SKM-1 (cell line): ENCODE results near the gene SNTA1.
"Not testable (repeated sequence)": the region's sequence is repeated elsewhere in the genome, so short reads cannot be mapped to it uniquely, and the experiment has no call there.

Experiments used
- DNase-seq: peaks from one replicate; lab custom pipeline; 2025; ENCODE audit not compliant: unreplicated experiment; lab: John Stamatoyannopoulos, UW

The SNTA1 gene

DNA sequence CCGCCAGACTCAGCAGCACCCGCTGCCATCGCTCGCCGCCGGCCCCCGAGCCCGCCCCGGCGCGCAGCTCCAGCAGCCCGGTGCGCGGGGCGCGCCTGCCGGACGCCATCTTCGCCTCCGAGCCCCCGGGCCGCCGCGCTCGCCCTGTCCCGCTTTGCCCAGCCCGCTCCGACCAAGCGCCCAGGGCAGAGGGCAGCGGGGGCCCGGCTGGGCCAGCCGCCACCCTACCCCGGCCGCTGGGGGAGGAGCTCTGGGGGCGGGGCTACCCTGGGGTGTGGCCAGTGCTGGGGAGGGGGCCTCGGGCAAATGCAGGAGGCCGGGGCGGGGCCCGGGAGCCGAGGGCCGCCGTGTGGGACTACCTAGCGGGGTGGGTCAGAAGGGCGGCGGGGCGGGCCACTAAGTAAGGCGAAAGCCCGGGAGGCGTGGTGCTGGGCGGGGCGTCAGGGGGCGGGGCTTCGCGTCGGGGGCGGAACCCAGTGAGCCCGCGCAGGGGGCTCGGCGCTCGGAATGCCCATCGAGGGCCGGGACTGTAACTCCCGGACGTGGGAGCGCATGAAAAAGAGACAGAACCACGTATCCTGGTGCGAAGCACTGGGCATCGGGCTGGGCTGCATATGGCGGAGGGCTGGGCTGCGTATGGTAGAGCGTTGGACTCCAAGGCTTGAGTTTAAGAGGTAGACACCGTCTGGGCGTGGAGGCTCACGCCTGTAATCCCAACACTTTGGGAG lies at the start of gene SNTA1:
Gene SNTA1, minus strand, starts transcription at position 252 of the 728 bp plus-strand sequence. Its CDS starts 143 bp downstream, at position 109.
- peak; percentile 68 for DNase-seq

DNA sequence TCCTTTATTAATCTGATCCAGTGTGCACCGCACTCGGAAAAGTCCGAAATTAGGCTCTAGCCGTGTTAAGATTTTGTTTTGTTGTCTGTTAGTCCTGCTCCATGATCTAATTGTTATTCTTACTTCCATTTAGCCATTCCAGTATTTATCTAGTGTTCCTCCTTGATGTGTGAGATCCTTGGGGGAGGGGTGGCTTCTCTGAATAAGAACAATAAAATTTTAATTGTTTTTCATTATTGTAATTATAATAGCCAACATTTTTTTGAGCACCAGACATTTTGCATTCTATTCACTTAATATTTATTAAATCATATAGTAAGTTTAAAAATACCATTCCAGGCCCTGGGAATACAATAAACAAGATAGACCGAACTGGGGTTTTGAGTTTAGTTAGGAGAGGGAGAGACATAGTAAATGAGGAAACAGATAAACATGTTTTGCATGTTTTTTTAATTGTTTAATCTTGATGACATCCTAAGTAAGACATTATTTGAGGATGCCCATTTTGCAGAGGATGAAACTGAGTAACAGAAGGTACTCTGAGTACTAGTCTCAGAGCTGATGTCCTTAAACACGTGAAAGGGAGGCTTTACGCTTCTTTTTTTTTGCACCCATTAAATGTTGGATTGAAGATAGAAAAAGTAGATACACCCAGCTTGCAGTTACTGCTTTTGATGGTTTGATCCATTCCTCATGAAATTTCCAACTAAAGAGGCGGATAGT lies 47.5 kb upstream of the SNTA1 start:
- no peak for DNase-seq

DNA sequence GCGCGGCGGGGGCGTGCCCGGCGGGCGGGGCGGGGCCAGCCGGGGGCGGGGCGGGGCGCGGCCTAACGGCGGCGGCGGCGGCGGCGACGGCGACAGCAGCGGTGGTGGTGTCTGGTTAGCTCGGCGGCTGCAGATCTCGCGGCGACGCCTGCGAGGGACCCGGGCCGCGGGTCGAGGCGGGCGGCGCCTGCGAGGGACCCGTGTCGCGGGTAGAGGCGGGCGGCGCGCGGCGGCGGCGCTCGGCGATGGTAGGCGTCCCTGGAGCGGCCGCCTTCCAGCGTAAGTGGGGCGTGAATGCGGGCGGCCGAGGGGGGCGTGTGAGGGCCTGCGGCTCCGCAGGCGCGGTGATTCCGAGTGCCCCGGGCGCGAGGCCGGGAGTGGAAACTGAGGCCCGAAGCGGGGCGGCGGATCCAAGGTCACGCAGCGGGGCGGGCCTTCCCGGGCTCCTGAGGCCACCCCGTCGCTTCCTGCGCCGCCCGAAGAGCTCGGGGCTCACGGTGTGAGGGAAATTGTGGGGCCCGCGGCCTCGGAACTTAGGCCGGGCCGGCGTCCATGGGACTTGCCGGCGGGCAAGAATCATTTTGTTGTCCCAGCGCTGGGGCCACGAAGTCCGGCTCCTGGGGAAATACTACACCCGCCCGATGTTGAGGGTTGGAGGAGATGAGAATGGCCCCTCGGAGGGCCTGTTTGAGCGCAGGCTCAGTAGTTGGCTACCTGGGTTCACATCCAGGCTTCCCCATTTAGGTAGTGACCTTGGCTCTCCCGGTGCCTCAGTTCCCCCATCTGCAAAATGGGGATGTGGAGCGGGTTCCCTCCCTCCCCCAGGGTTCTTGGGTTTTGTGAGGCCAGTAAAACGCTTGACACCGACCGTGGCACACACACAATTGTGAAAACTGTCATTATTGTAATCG lies 46.7 kb upstream of the SNTA1 start, which contains the start of gene CBFA2T2:
Gene CBFA2T2, plus strand, starts transcription at position 74 of the 911 bp plus-strand sequence. Its CDS starts 172 bp downstream, at position 246.
- DNase-seq, result no peak

DNA sequence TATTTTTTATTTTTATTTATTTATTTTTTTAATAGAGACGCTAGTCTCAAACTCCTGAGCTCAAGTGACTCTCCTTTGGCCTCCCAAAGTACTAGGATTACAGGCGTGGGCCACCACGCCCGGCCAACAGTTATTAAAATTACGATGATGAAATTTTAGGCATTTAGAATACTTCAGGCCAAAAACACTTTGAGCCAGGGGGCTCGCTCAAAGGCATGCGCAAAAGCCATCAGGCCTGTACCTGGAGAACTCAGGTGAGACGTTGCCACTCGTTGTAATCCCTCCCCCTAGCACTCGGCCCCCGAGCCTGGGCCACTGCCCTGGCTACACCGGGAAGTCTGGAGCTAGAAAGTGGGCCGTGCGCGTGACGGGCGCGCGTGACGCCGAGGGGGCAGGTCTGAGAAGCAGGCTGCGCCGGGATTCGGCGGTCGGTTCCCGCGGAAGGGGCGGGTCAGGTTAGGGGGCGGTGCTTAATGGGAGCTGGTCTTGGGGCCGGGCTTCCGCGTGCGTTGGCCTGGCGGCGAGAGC lies 46.0 kb upstream of the SNTA1 start:
- DNase-seq, result peak; percentile 77

DNA sequence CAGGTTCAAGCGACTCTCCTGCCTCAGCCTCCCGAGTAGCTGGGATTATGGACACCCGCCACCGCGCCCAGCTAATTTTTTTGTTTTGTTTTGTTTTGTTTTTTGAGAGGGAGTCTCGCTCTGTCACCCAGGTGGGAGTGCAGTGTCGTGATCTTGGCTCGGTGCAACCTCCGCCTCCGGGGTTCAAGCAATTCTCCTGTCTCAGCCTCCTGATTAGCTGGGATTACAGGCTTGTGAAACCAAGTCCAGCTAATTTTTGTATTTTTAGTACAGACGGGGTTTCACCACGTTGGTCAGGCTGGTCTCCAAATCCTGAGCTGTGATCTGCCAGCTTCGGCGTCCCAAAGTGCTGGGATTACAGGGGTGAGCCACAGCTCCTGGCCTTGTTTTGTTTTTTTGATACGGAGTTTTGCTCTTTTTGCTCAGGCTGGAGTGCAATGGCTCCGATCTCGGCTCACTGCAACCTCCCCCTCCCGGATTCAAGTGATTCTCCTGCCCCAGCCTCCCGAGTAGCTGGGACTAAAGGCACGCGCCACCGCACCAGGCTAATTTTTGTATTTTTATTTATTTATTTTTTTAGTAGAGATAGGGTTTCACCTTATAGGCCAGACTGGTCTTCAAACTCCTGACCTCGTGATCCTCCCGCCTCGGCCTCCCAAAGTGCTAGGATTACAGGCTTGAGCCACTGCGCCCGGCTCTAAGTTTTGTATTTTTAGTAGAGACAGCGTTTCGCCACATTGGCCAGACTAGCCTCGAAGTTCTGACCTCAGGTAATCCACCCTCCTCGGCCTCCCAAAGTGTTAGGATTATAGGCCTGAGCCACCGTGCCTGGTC lies 45.3 kb upstream of the SNTA1 start:
- DNase-seq, result not testable (repeated sequence)

DNA sequence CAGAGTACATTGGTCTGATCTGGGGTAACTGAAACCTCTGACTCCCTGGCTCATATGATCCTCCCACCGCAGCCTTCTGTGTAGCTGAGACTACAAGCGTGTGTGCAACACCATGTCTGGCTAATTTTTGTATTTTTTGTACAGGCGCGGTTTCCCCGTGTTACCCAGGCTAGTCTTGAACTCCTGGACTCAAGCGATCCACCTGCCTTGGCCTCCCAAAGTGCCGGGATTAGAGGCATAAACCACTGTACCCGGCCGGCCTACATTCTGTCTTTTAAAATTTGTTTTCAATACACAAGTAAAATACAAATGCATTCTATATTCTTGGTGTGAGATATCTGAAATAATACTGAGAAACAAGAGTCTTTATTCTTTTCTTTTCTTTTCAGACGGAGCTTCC lies 44.6 kb upstream of the SNTA1 start:
- DNase-seq, result no peak

DNA sequence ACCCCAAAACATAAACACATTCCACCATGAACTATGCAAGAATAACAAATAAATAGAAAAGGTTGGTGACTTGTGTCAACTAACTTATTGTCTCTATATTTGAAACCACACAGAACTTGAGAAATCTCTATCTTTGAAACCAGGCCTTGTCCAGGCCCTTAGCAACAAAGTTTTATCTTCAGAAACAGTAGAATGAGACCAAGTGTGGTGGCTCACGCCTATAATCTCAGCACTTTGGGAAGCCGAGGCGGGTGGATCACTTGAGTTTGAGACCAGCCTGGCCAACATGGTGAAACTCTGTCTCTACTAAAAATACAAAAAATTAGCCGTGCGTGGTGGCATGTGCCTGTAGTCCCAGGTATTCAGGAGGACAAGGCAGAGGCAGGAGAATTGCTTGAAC lies 39.6 kb upstream of the SNTA1 start:
- not testable (repeated sequence) for DNase-seq

DNA sequence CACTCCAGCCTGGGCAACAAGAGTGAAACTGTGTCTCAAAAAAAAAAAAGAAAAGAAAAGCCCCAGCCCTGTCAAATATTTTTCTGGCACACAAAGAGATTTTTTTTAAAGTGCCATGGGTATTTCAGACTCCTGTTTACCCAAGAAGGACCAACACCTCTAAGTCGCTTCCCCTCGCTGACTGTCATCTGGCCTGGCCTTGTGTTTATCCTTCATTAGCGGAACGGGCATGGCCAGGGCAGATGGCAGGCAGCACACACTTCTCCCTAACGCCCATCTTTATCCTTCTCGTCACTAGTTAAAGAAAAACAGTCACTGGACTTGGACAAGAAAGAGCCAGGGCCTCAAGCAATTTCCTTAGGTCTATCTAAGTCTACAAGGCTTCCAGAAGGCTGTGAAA lies 39.0 kb upstream of the SNTA1 start:
- DNase-seq, result no peak

DNA sequence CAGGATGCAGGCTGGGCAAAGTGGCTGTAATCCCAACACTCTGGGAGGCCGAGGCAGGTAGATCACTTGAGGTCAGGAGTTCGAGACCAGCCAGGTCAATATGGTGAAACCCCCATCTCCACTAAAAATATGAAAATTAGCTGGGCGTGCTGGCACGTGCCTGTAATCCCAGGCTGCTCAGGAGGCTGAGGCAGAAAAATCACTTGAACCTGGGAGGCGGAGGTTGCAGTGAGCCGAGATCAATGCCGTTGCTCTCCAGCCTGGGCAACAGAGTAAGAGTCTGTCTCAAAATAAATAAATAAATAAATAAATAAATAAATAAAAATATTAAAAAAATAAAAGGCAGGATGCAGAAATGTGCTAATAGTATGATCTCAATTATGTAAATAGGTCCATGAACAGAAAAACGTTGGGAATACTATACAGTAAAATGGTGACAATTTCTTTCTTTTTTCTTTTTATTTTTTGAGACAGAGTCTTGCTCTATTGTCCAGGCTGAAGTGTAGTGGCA lies 37.9 kb upstream of the SNTA1 start:
- no peak for DNase-seq

DNA sequence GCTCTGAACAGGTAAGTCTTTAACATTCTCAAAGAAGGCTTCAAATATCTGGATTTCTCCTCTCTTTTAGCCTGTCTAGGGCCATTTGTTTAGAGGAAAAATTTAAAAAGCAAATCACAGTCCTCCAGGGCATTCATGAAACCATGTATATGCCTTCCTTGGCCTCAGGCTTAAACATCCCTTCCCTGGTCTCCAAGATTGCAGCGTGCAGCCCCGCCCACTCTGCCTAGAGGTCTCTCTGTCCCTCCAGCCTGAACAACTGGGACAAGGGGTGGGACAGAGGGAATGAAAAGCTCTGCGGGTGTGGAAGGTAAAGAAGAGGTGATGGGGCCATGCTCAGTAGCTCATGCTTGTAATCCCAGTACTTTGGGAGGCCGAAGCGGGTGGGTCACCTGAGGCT lies 36.5 kb upstream of the SNTA1 start:
- no peak for DNase-seq

DNA sequence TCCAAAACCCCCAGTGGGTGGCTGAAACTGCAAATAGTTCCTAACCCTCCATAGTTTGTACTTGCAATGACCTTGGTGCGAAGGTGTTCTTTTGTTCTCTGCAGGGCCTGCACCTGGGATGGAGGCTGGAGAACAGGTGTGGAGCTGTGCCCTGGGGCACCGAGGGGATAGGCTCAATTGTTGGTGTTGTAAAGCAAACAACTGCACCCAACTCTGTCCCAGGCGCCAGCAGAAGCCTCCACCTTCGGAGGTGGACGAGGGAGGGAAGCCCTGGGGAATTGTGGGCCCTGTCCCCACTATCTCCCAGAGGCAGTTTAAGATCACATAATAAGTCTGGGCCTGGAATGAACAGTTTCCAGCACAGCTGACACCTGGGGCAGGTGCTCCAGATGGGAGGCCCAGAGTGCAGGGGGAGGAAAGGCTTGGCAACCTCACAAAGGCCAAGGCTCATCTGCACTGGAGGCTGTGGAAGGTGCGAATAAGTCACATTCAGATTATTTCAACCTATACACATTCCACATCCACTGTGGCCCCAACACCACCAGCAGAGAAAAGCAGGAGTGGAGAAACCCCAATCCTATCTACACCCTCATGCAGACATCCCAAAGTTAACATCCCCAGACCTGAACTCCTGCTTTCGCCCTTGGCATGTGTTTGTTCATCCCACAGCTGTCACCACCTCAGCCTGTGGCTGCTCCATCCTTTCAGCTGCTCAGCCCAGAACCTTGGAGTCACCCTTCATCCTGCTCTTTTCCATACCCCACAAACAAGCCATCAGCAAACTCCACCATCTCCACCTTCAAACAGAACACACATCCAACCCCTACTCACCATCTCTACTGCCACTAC lies 34.0 kb upstream of the SNTA1 start:
- DNase-seq, result no peak

DNA sequence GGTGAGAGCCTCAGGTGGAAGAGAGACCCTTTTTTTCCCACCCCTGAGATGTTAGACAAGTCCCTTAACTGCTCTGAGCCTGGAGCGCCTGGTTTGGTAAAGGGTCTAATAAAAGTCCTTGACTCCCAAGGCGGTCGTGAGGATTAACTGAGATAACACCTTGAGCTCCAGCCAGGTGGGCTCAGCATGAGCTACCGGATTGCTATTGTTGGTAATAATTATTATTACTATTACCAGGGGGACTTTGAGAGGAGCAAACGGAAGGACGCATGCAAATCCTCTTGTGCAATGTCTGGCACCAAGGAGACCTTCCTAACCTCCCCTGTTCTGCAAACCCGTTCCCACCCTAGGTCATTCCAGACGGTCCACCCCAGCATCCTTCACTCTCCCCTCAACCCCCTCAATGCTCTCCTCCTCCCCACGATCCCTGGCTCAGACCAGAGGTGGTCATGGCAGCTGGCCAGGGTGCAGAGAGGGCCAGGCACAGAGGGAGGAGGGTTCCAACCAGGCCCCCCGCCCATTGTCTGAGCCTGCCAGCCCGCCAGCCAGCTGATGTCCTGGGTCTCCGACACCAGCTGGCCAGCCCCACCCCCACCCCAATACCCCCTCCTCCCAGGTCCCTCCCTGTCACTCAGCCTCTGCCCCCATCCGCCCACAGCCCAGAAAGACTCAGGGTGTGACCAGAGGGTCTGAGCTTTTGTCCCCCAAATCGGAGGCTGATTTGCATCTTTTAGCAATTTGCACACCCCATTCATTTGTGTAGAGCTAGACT lies 32.0 kb upstream of the SNTA1 start:
- DNase-seq, result no peak

DNA sequence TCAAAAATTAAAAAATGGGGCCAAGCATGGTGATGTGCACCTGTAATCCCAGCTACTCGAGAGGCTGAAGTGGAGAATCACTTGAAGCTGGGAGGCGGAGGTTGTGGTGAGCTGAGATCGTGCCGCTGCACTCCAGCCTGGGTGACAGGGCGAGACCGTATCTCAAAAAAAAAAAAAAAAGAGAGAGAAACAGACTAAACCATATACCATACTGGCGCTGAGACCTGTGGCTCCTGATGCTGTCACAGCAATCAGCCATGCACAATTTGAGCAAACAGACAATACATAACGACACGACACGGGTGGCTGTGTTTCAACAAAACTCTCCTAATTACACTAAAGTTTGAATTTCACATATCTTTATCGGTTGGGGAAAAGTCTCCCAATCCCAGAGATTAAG lies 31.4 kb upstream of the SNTA1 start:
- DNase-seq, result no peak

DNA sequence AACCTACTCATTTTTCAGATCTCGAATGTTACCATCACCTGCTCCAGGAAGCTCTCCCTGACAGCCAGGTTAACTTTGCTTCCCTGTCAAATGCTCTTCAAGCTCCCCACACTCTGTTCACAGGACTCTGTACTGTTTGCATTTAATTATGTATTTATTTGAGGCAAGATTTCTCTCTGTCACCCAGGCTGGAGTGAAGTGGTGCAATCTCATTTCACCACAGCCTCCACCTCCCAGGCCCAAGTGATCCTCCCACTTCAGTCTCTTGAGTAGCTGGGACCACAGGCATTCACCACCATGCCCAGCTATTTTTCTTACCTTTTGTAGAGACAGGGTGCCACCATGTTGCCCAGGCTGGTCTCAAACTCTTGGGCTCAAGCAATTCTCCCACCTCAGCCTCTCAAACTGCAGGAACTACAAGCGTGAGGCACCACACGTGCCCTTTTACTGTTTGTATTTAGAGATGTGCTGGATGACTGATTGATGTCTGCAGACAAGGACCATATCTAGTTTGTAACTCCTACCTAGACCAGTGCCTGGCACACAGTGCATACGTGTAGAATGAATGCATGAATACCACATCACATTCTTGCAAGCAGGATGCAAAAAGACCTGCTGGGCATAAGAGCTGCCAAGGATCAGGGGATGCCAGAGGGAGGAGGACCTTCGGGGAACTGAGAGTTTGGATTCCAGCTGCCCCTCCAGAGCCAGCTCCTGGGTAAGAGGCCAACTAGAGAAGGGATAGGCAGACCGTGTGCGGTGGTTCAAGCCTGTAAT lies 30.7 kb upstream of the SNTA1 start:
- no peak for DNase-seq

DNA sequence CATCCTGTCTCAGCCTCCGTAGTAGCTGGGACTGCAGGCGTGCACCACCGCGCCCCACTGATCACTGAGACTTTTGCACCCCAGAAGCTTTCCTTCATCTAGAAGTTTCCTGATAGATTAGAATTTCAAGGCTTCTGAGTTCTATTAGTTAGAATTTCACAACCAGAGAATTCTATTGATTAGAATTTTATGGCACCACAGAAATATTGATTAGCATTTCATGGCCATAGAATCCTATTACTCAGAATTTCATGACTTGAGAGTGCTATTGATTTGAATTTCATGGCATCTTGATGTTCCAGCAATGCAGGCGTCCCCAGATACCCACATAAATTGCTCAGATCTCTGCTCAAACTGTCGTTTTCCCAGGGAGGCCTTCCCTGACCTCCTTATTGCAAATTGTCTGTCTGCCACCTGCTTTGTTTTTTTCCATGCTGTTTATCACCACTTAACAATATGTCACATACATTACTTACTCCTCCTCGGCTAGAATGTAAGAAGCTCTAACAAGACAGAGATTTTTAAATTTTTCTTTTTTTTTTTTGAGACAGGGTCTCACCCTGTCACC lies 29.4 kb upstream of the SNTA1 start:
- DNase-seq, result no peak

DNA sequence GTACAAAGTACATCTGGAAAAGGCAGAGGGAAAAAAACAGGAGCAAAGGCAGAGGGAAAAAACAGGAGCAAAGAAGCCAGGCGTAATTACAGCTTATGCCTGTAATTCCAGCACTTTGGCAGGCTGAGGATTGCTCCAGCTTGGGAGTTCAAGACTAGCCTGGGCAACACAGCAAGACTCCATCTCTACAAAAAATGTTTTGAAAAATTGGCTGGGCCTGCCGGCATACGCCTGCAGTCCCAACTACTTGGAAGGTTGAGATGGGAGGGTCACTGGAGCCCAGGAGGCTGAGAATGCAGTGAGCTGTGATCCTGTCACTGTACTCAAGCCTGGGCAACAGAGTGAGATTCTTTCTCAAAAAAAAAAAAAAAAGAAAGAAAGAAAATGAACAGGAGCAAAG lies 27.3 kb upstream of the SNTA1 start:
- no peak for DNase-seq

DNA sequence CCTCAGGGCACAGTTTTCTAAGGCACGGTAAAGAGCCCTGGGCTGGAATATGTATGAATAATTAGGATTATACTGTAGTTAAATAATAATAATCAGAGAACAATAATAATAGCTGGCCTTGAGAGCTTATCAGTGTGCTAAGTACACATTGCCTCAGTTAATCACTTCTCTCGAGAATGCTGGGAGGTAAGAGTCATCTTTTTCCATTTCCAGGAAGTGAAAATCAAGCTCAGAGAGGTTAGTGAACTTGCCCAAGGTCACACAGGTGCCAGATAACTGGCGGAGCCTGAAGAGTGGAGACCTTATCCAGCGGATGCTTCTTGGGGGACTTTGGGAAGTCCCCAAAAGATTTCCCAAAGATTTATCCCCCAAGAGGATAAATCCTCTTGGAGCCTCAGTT lies 26.9 kb upstream of the SNTA1 start:
- no peak for DNase-seq
